NCI-H82 treated with DMSO at 0.1 percent for 48 hours (cell line): Measurements from ENCODE around the gene SLC5A9.
"Not testable (repeated sequence)": the region's sequence is repeated elsewhere in the genome, so short reads cannot be mapped to it uniquely, and the experiment has no call there.

ENCODE experiments used
- DNase-seq: peaks from one replicate; lab custom pipeline; 2025; ENCODE audit not compliant: unreplicated experiment; lab: John Stamatoyannopoulos, UW

SLC5A9 gene

GRCh38 chr1:48213462-48213861 is 9.1 kb upstream of the SLC5A9 start:
- not testable (repeated sequence) for DNase-seq

DNA sequence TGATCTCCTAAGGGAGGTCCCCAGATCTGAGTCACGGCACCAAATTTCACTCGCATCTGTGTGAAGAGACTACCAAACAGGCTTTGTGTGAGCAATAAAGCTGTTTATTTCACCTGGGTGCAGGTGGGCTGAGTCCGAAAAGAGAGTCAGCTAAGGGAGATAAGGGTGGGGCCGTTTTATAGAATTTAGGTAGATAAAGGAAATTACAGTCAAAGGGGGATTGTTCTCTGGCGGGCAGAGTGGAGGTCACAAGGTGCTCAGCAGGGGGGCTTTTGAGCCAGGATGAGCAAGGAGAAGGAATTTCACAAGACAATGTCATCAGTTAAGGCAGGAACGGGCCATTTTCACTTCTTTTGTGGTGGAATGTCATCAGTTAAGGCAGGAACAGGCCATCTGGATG is 8.2 kb upstream of the SLC5A9 start:
- not testable (repeated sequence) for DNase-seq

DNA sequence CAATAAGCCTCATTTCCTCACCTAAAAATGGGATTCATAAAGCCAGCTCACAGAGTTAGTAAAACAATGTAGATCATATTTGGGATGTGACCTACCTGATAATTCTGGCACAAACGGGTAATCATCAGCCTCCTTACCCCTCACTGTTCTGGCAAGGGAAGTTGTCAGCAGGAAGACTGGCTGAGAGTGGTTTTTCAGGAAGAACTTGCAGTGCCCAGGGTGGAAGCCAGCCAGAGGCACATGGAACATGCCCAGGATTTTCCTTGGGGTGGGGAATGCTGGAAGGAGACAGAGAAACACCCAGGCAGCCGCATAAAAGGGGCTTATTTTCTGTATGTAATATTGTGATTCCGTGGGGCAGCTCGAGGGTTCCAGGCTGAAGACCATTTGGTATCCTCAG is 7.7 kb upstream of the SLC5A9 start:
- DNase-seq: no peak

GRCh38 chr1:48215222-48215621 is 7.3 kb upstream of the SLC5A9 start:
- DNase-seq: peak; percentile 12

- no peak for DNase-seq
These were observed 6.6 kb upstream of the SLC5A9 start for GRCh38 chr1:48215889-48216288.

GRCh38 chr1:48216313-48216712 is 6.2 kb upstream of the SLC5A9 start:
- DNase-seq: peak; percentile 64

GRCh38 chr1:48216941-48217340 is 5.6 kb upstream of the SLC5A9 start:
- DNase-seq: no peak

- no peak for DNase-seq
These were observed 4.7 kb upstream of the SLC5A9 start for GRCh38 chr1:48217856-48218255.

DNA sequence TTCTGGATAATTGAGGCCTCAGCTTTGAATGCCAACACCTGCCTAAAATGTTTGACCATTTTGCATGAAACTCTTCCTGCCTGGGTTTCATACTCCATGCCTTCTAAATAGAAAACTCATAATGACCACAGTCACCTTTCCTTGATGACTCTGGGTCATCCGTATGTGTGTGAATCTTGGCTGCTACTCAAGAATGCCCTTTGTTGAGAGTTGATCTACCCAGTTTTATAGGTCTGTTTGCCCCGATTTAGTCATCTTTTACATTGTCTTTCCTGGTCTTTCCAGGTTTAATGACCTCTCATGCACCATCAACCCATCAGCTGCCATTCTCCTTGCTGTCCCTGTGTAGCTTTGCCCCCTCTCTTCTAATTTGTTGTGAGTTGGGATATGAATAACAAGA is 2.7 kb upstream of the SLC5A9 start:
- no peak for DNase-seq

DNA sequence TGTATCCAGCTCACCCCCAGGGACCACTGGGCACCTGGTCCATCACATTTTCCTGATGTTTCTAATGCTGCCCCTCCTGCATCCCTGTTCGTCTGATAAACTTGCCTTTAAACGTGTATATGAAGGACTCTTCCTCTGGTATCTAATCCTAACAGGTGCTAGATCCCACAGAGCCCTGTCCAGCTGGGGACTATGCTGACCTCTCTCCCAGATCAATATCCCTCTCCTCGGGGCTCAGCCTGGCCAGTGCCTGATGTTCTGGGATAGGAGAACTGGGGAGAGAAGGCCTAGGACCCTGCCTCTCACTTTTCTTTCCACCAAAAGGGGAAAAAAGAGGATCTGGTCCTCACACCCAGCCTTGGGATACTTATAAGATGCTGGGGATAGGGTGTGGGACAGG is 1.4 kb upstream of the SLC5A9 start:
- no peak for DNase-seq

- DNase-seq: no peak
These were observed 859 bp upstream of the SLC5A9 start for GRCh38 chr1:48221657-48222056.

DNA sequence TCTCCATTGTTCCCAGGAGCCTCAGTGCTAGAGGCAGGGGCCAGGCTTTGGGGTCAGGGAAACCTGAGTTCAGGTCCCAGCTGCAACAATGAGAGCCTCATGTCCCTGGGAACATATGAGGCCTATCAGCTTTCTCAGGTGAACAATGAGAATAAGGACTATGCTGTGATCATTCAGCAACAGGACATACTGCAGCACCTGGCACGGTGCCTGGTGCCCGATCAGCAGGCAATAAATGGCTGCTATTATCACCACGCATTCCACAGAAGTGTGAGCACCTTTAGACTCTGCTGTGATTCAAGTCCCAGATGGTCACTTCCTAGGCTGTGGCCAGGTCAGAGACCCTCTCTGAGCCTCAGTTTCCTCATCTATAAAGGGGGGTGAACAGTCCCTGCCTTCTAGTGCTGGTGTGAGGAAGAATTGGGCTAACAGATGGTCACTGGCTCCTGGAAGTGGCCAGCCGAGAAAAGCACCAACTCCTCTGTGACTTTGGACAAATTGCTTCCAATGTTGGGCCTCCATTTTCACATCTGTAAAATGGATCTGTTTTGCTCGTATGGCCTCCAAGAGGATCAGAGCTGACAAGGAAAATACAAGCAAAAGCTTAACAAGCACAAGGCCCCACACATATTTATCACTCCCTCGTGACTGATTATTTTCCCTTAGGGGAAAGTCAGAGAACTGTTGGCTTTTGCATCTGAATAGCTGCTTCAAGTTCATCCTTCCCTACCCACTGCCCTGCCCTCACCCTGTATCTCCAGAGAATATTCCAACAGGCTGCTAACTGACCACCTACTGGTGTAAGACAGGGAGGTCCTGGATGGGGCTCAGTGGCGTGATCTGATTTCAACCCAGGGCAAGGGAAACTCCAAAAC is 1.1 kb downstream of the SLC5A9 start:
- DNase-seq: no peak

DNA sequence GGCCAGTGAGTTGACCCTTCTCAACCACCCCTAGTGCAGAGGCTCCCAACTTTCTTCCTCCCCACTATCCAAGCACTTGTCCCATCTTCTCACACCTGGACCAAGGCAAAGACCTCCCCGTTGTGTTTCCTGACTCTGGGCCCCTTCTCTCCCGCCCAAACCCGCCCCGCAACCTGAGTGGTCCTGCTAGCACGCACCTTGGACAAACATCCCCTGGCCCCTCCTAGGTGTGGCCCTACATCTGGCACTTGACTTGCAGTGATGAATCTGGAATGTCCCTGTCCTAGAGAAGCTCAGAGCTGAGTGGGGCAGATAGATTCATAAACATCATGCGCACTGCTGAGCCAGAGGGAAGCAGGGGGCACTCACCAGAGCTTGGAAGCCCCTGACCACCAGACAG is 2.3 kb downstream of the SLC5A9 start:
- DNase-seq: no peak

GRCh38 chr1:48225579-48225978 is 3.1 kb downstream of the SLC5A9 start:
- no peak for DNase-seq

DNA sequence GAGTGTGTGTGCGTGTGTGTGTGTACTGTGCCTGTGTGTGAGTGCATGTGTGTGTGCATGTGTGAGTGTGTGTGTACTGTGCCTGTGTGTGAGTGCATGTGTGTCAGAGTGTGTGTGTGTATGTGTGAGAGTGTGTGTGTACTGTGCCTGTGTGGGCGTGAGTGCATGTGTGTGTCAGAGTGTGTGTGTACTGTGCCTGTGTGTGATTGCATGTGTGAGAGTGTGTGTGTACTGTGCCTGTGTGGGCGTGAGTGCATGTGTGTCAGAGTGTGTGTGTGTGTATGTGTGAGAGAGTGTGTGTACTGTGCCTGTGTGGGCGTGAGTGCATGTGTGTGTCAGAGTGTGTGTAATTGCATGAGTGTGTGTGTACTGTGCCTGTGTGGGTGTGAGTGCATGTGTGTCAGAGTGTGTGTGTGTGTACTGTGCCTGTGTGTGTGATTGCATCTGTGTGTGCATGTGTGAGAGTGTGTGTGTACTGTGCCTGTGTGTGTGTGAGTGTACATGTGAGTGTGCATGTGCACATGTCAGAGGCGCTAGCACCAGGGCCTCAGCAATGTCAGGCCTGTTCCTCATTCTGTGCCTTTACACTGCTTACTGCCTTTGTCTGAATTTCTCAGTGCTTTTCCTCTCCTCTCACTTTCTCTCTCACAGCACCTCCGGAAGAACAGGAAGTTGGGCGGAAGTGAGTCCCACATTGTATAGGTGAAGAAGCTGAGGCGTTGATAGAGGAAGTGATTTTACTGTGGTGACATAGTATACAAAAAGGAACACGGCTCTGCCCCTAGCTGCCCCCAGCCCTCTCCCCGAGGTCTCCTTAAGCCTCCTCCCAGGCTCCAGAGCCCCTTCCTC is 4.9 kb downstream of the SLC5A9 start:
- DNase-seq: no peak

- peak; percentile 19 for DNase-seq
These were observed 5.6 kb downstream of the SLC5A9 start for GRCh38 chr1:48228156-48228555.

DNA sequence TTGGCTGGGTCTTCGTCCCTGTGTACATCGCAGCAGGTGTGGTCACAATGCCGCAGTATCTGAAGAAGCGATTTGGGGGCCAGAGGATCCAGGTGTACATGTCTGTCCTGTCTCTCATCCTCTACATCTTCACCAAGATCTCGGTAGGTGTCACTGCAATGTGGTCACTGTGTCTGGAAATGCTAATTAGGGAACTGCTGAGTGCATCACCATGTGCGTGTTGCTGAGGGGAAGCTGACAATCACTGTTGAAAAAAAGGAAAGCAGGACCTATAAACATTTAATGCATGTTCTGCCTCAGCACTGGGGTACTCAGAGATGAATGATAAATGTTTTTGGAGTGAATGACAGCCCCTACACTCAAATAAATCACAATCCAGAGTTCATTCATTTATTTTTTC is 6.8 kb downstream of the SLC5A9 start:
- DNase-seq: no peak

- no peak for DNase-seq
These were observed 7.7 kb downstream of the SLC5A9 start for GRCh38 chr1:48230236-48230635.

GRCh38 chr1:48232722-48233121 is 10.2 kb downstream of the SLC5A9 start:
- DNase-seq: no peak

DNA sequence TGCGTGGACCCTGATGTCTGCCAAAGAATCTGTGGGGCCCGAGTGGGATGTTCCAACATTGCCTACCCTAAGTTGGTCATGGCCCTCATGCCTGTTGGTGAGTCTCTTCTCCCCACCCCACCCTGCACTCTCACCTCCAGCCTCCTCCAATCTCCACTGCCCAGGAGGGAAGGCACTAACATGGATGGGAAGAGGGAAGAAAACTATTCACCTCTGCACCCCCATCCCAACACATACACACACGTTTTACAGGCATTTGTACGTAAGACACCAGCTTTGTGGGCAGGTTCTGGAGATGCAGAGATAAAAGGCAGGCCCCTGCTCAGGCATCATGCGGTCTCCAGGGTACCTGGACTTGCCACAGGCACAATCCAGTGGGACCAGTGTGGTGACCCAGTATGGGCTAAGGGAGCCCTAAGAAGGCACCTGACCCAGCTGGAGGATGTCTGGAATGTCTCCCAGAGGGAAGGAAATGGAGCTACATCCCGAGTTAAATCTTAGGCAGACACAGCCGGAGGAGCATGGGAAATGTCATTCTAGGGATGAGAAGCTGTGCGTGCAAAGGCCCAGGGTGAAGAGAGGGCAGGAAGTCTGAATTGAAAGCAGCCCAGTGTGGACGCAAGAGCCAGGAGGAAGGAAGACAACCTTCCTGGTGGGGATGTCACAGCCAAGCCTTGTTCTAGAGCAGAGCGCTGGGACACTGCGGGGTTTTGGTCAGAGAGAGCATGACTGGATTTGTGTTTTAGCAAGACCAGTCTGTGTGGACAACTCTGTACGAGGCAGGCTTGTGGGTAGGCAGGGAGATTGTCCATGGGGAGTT is 11.4 kb downstream of the SLC5A9 start:
- DNase-seq: no peak

GRCh38 chr1:48235652-48236051 is 13.1 kb downstream of the SLC5A9 start:
- no peak for DNase-seq
